Endometrial microvascular endothelial cells (primary cell): Measurements from ENCODE around the gene TNFRSF6B. TPM values are rescaled to one million over a fixed set of nuclear protein-coding genes. Genes with fewer than 3 reads are reported as not detected.

ENCODE experiments used
- in situ Hi-C: cut with HindIII; loops from 2 replicates; pipeline ENCODE4 v1.10.0; 2017; ENCODE audit warnings: low sequenced_read_pairs, low pct_unique_long_range_greater_than_20kb; ENCODE audit errors: inconsistent ontology term
- total RNA-seq: library from RNA; depleted of rRNA; stranded (reverse); fragments of >200 nt; gene quantifications from one replicate; pipeline ENCODE4 v1.2.3, GENCODE V29; 2015; ENCODE audit errors: inconsistent ontology term

TNFRSF6B gene
- total RNA-seq, 1 donor from 2014 or later, result 175 TPM

- in situ Hi-C loops, result no loop called here
Observed at GRCh38 chr20:63732118-63733095, 36.0 kb downstream of the TNFRSF6B start.

- in situ Hi-C loops, result no loop called here
Observed at GRCh38 chr20:63733117-63733516, 36.7 kb downstream of the TNFRSF6B start.

GRCh38 chr20:63733579-63734081 is 37.2 kb downstream of the TNFRSF6B start:
- in situ Hi-C loops, result no loop called here

- in situ Hi-C loops, result no loop called here
Observed at GRCh38 chr20:63734111-63734945, 37.9 kb downstream of the TNFRSF6B start.

- in situ Hi-C loops, result no loop called here
Observed at GRCh38 chr20:63734946-63735858, 38.8 kb downstream of the TNFRSF6B start.

- in situ Hi-C loops, result no loop called here
Observed at GRCh38 chr20:63735859-63736718, 39.6 kb downstream of the TNFRSF6B start, which contains the start of gene LIME1. LIME1 (plus strand) TSS chr20:63736664; CDS start chr20:63737550, 886 bp downstream.

GRCh38 chr20:63736893-63737694 is 40.6 kb downstream of the TNFRSF6B start:
- in situ Hi-C loops, result no loop called here

GRCh38 chr20:63737695-63737944 is 41.2 kb downstream of the TNFRSF6B start:
- in situ Hi-C loops, result no loop called here

- in situ Hi-C loops, result no loop called here
Observed at GRCh38 chr20:63737945-63738686, 41.7 kb downstream of the TNFRSF6B start.

GRCh38 chr20:63738687-63739129 is 42.3 kb downstream of the TNFRSF6B start:
- in situ Hi-C loops, result no loop called here

- in situ Hi-C loops, result no loop called here
Observed at GRCh38 chr20:63739130-63740069, 42.9 kb downstream of the TNFRSF6B start, which contains the start of gene SLC2A4RG. SLC2A4RG (plus strand) TSS chr20:63739776; CDS start chr20:63739913, 137 bp downstream.

GRCh38 chr20:63740070-63740626 is 43.7 kb downstream of the TNFRSF6B start:
- in situ Hi-C loops, result no loop called here

GRCh38 chr20:63740627-63741353 is 44.3 kb downstream of the TNFRSF6B start:
- in situ Hi-C loops, result no loop called here

GRCh38 chr20:63741354-63741675 is 44.9 kb downstream of the TNFRSF6B start:
- in situ Hi-C loops, result no loop called here
